Measurements from ENCODE around the gene TBCA. TPM values are rescaled to one million over a fixed set of nuclear protein-coding genes. Genes with fewer than 3 reads are reported as not detected.

TBCA gene
- total RNA-seq, result 77.5 and 100 TPM in 2 replicates

GRCh38 chr5:77775790-77776553, at the start of gene TBCA:
Gene TBCA (minus strand): TSS chr5:77776339. CDS start chr5:77776257, 82 bp downstream.

Other genes with a start within 250 kb of the TBCA start
- gene OTP, start 137.6 kb downstream of the TBCA start, total RNA-seq, result not detected in 2 replicates

All from dermis lymphatic vessel endothelial cell (primary cell).